Neural cell (in vitro differentiated cells): ENCODE data around the gene TMEM170A. TPM values are rescaled to one million over a fixed set of nuclear protein-coding genes. Genes with fewer than 3 reads are reported as not detected.
A peak's percentile ranks its signal among the peaks of the same experiment; 100 is the strongest.

Experiments
- H2AFZ ChIP-seq: fragments of 200-600, 300-800 bp; sonication (generic), shearing (Covaris generic); 2 replicates; pipeline ENCODE4 v1.6.0; 2014; ENCODE audit warnings: low read depth, mild to moderate bottlenecking, antibody characterized with exemption, low read length, moderate library complexity
- H3F3A ChIP-seq: fragments of 200-600 bp; shearing (Covaris generic); 2 replicates; pipeline ENCODE4 v1.6.1; 2016; ENCODE audit warnings: mild to moderate bottlenecking, moderate library complexity, mixed read lengths, antibody characterized with exemption, low read length; ENCODE audit not compliant: insufficient read depth, poor library complexity, severe bottlenecking
- H3K27ac ChIP-seq: fragments of 200-600, 300-800 bp; sonication (generic), shearing (Covaris generic); 2 replicates; pipeline ENCODE4 v1.5.1; 2014; ENCODE audit warnings: mild to moderate bottlenecking, low read length, moderate library complexity
- H3K27me3 ChIP-seq: fragments of 300-800, 200-600 bp; sonication (generic), shearing (Covaris generic); 2 replicates; pipeline ENCODE4 v1.6.0; 2014; ENCODE audit warnings: mild to moderate bottlenecking, low read depth, low read length, moderate library complexity; ENCODE audit not compliant: insufficient read depth
- H3K36me3 ChIP-seq: fragments of 300-800, 200-600 bp; sonication (generic), shearing (Covaris generic); 2 replicates; pipeline ENCODE4 v1.5.1; 2014; ENCODE audit warnings: mild to moderate bottlenecking, antibody characterized with exemption, low read length, moderate library complexity; ENCODE audit not compliant: insufficient read depth
- H3K4me2 ChIP-seq: fragments of 300-800, 200-600 bp; sonication (generic), shearing (Covaris generic); 2 replicates; pipeline ENCODE4 v1.6.0; 2014; ENCODE audit warnings: mild to moderate bottlenecking, low read length
- H3K4me3 ChIP-seq: fragments of 300-800, 200-600 bp; sonication (generic), shearing (Covaris generic); 2 replicates; pipeline ENCODE4 v1.5.1; 2014; ENCODE audit warnings: mild to moderate bottlenecking, low read length, moderate library complexity
- H3K79me2 ChIP-seq: fragments of 200-600 bp; shearing (Covaris generic); replicated peaks from 2 replicates; pipeline ENCODE4 v1.6.0; 2014; ENCODE audit warnings: mild to moderate bottlenecking, low read length, moderate library complexity; ENCODE audit not compliant: insufficient read depth
- H3K9ac ChIP-seq: fragments of 300-800, 200-600 bp; sonication (generic), shearing (Covaris generic); 2 replicates; pipeline ENCODE4 v1.6.1; 2016; ENCODE audit warnings: mild to moderate bottlenecking, low read length, mixed read lengths
- H3K9me2 ChIP-seq: fragments of 200-600 bp; shearing (Covaris generic); 2 replicates; pipeline ENCODE4 v1.6.1; 2016; ENCODE audit warnings: mild to moderate bottlenecking, low read length, mixed read lengths; ENCODE audit not compliant: insufficient read depth
- H3K9me3 ChIP-seq: fragments of 200-600, 300-800 bp; sonication (generic), shearing (Covaris generic); 2 replicates; pipeline ENCODE4 v1.6.1; 2016; ENCODE audit warnings: mild to moderate bottlenecking, mixed run types, low read length, moderate library complexity, mixed read lengths
- H4K20me1 ChIP-seq: fragments of 200-600 bp; shearing (Covaris generic); 2 replicates; pipeline ENCODE4 v1.6.1; 2016; ENCODE audit warnings: mild to moderate bottlenecking, mixed run types; ENCODE audit not compliant: insufficient read depth
- CTCF ChIP-seq: fragments of 450-650 bp; IDR thresholded peaks from 2 replicates; pipeline ENCODE4 v1.5.1; 2014; ENCODE audit warnings: antibody characterized with exemption, mild to moderate bottlenecking, moderate library complexity; ENCODE audit not compliant: poor library complexity, severe bottlenecking
- EP300 ChIP-seq: fragments of 450-650 bp; conservative IDR thresholded peaks from 2 replicates; pipeline ENCODE4 v1.6.1; 2014; ENCODE audit warnings: antibody characterized with exemption, mild to moderate bottlenecking, moderate library complexity; ENCODE audit not compliant: poor library complexity, severe bottlenecking
- EZH2 ChIP-seq: fragments of 200-600, 300-800 bp; shearing (Covaris generic), sonication (generic); IDR thresholded peaks from 2 replicates; pipeline ENCODE4 v1.6.1; 2014; ENCODE audit warnings: antibody characterized with exemption, low read length, borderline replicate concordance, mild to moderate bottlenecking; ENCODE audit not compliant: insufficient read depth, poor library complexity, severe bottlenecking
- MXI1 ChIP-seq: fragments of 450-650 bp; conservative IDR thresholded peaks from 2 replicates; pipeline ENCODE4 v1.6.1; 2014; ENCODE audit warnings: antibody characterized with exemption, mild to moderate bottlenecking; ENCODE audit not compliant: poor library complexity, severe bottlenecking
- POLR2AphosphoS5 ChIP-seq: IDR thresholded peaks from 2 replicates; pipeline ENCODE4 v1.6.1; 2012
- RAD21 ChIP-seq: fragments of 450-650 bp; conservative IDR thresholded peaks from 2 replicates; pipeline ENCODE4 v1.6.1; 2014; ENCODE audit warnings: antibody characterized with exemption, mild to moderate bottlenecking, moderate library complexity
- REST ChIP-seq: IDR thresholded peaks from 2 replicates; pipeline ENCODE4 v1.6.1; 2012; ENCODE audit warnings: borderline replicate concordance
- SMC3 ChIP-seq: fragments of 450-650 bp; conservative IDR thresholded peaks from 2 replicates; pipeline ENCODE4 v1.6.1; 2014; ENCODE audit warnings: antibody characterized with exemption, mild to moderate bottlenecking, moderate library complexity; ENCODE audit not compliant: poor library complexity
- TAF1 ChIP-seq: IDR thresholded peaks from 2 replicates; pipeline ENCODE4 v1.6.1; 2012; ENCODE audit warnings: low read depth
- polyA plus RNA-seq: library from polyadenylated mRNA; depleted of rRNA; stranded (reverse); fragments of >200 nt; gene quantifications from 2 replicates; pipeline ENCODE4 v1.2.3, GENCODE V29; 2014

Gene TMEM170A
- polyA plus RNA-seq, 1 donor from 2014 or later: 35.9 TPM

GRCh38 chr16:75432828-75433731, 31.4 kb downstream of the TMEM170A start, which contains the start of gene CFDP1:
CFDP1 (minus strand) TSS chr16:75433503; CDS start chr16:75433352, 151 bp downstream.
- Histone ChIP-seq H3K27ac (peak within 1 kb of the TSS; percentile 81), H3K4me2 (peak within 1 kb of the TSS; percentile 60), H3K27me3 (no peaks in the 10 kb centered on the region), H4K20me1 (no peaks in the 10 kb centered on the region), H3K79me2 (peaks cover 20% of the 10 kb centered on the region), H2AFZ (peak within 1 kb of the TSS; percentile 87), H3K36me3 (no peaks in the 10 kb centered on the region), H3K9ac (peak within 1 kb of the TSS; percentile 78), H3K9me2 (no peaks in the 10 kb centered on the region), H3K9me3 (no peaks in the 10 kb centered on the region), H3F3A (peaks cover 4% of the 10 kb centered on the region), H3K4me3 (peak within 1 kb of the TSS; percentile 92)
- TF ChIP-seq EZH2 (no peak), RAD21 (no peak), POLR2AphosphoS5 (peak; percentile 86), SMC3 (peak; percentile 45), TAF1 (no peak), CTCF (peak; percentile 27), EP300 (peak; percentile 37), MXI1 (peak; percentile 92), REST (peak; percentile 14)

GRCh38 chr16:75429621-75430403, 34.7 kb downstream of the TMEM170A start:
- no peaks in the 10 kb centered on the region for H3K36me3 ChIP-seq
- TF ChIP-seq POLR2AphosphoS5 (no peak), RAD21 (no peak), REST (no peak), MXI1 (no peak), EZH2 (no peak), TAF1 (no peak), CTCF (no peak), SMC3 (no peak), EP300 (no peak)
- H3K4me2 ChIP-seq: no peak overlapping the region
- no peak overlapping the region for H3K27ac ChIP-seq
- H3K79me2 ChIP-seq: peaks cover 33% of the 10 kb centered on the region
- H3K9me3 ChIP-seq: no peaks in the 10 kb centered on the region
- H4K20me1 ChIP-seq: no peaks in the 10 kb centered on the region
- H3F3A ChIP-seq: peaks cover 4% of the 10 kb centered on the region
- no peaks in the 10 kb centered on the region for H3K27me3 ChIP-seq
- H3K9me2 ChIP-seq: no peaks in the 10 kb centered on the region
- H3K4me3 ChIP-seq: no peak overlapping the region
- no peak overlapping the region for H2AFZ ChIP-seq
- H3K9ac ChIP-seq: no peak overlapping the region
